Muscle layer of duodenum (tissue), 2 donors: ENCODE data around the gene RNF121.

Experiments
- H3K27ac ChIP-seq: one replicate; pipeline ENCODE4 v1.7.0; 2013; ENCODE audit warnings: mild to moderate bottlenecking, low read length
- H3K27me3 ChIP-seq: one replicate; pipeline ENCODE4 v1.7.0; 2013; ENCODE audit warnings: low read depth, mild to moderate bottlenecking, control low read depth, low read length
- H3K36me3 ChIP-seq, 2 donors: one replicate each; pipeline ENCODE4 v1.7.0; 2013; ENCODE audit warnings: low read length in 2 of 2, control low read depth in 1 of 2, mild to moderate bottlenecking in 1 of 2; ENCODE audit not compliant: insufficient read depth in 2 of 2, control insufficient read depth in 1 of 2
- H3K4me1 ChIP-seq, 2 donors: one replicate each; pipeline ENCODE4 v1.7.0; 2013; ENCODE audit warnings: low read length in 2 of 2, mild to moderate bottlenecking in 2 of 2, control low read depth in 1 of 2, moderate library complexity in 1 of 2; ENCODE audit not compliant: insufficient read depth in 2 of 2, control insufficient read depth in 1 of 2
- H3K4me3 ChIP-seq, 2 donors: one replicate each; pipeline ENCODE4 v1.7.0; 2013; ENCODE audit warnings: low read length in 2 of 2, low read depth in 1 of 2, mild to moderate bottlenecking in 1 of 2
- H3K9me3 ChIP-seq, 2 donors: one replicate each; pipeline ENCODE4 v1.7.0; 2013; ENCODE audit warnings: low read length in 2 of 2, control low read depth in 1 of 2, mild to moderate bottlenecking in 1 of 2; ENCODE audit not compliant: control insufficient read depth in 1 of 2
- donor health status: healthy.

RNF121 gene

GRCh38 chr11:72001285-72001684, 72.4 kb downstream of the RNF121 start:
- Histone ChIP-seq H3K4me3 (no peak overlapping the region), H3K27me3 (no peaks in the 10 kb centered on the region), H3K9me3 (no peaks in the 10 kb centered on the region), H3K36me3 (peaks cover 43 to 58% of the 10 kb centered on the region in 2 donors), H3K27ac (no peak overlapping the region), H3K4me1 (peaks cover 11 to 28% of the 10 kb centered on the region in 2 donors)

- Histone ChIP-seq H3K4me1 (peaks cover 11 to 28% of the 10 kb centered on the region in 2 donors), H3K27ac (no peak overlapping the region)
Observed at GRCh38 chr11:72001834-72002591, 73.2 kb downstream of the RNF121 start.

GRCh38 chr11:72002841-72003775, 74.3 kb downstream of the RNF121 start:
- Histone ChIP-seq H3K4me1 (peaks cover 11 to 28% of the 10 kb centered on the region in 2 donors), H3K4me3 (no peak overlapping the region), H3K9me3 (no peaks in the 10 kb centered on the region), H3K27me3 (no peaks in the 10 kb centered on the region), H3K36me3 (peaks cover 61 to 66% of the 10 kb centered on the region in 2 donors), H3K27ac (no peak overlapping the region)

More at GRCh38 chr11:72001834-72002591, 73.2 kb downstream of the RNF121 start:
- Histone ChIP-seq H3K4me3 (no peak overlapping the region), H3K27me3 (no peaks in the 10 kb centered on the region), H3K9me3 (no peaks in the 10 kb centered on the region), H3K36me3 (peaks cover 50 to 59% of the 10 kb centered on the region in 2 donors)

GRCh38 chr11:72003776-72004171, 74.9 kb downstream of the RNF121 start:
- Histone ChIP-seq H3K9me3 (no peaks in the 10 kb centered on the region), H3K27me3 (no peaks in the 10 kb centered on the region), H3K27ac (no peak overlapping the region), H3K4me1 (peaks cover 11 to 28% of the 10 kb centered on the region in 2 donors), H3K4me3 (no peak overlapping the region), H3K36me3 (peaks cover 68 to 72% of the 10 kb centered on the region in 2 donors)

GRCh38 chr11:72004515-72005346, 75.9 kb downstream of the RNF121 start:
- H3K4me1 ChIP-seq: peaks cover 6 to 19% of the 10 kb centered on the region in 2 donors
- H3K4me3 ChIP-seq: no peak overlapping the region
- no peak overlapping the region for H3K27ac ChIP-seq
- H3K27me3 ChIP-seq: no peaks in the 10 kb centered on the region
- peaks cover 75 to 79% of the 10 kb centered on the region in 2 donors for H3K36me3 ChIP-seq
- no peaks in the 10 kb centered on the region for H3K9me3 ChIP-seq

GRCh38 chr11:72005347-72006260, 76.8 kb downstream of the RNF121 start:
- Histone ChIP-seq H3K27ac (no peak overlapping the region), H3K27me3 (no peaks in the 10 kb centered on the region), H3K4me3 (no peak overlapping the region), H3K9me3 (no peaks in the 10 kb centered on the region), H3K36me3 (peaks cover 84% of the 10 kb centered on the region in 2 donors), H3K4me1 (peaks cover 0 to 11% of the 10 kb centered on the region in 2 donors)

- no peak overlapping the region for H3K27ac ChIP-seq
- peaks cover 93% of the 10 kb centered on the region in 2 donors for H3K36me3 ChIP-seq
- peaks cover 0 to 3% of the 10 kb centered on the region in 2 donors for H3K4me1 ChIP-seq
- H3K4me3 ChIP-seq: no peak overlapping the region
- no peaks in the 10 kb centered on the region for H3K27me3 ChIP-seq
- no peaks in the 10 kb centered on the region for H3K9me3 ChIP-seq
Observed at GRCh38 chr11:72006309-72007088, 77.7 kb downstream of the RNF121 start.

GRCh38 chr11:72007089-72007476, 78.2 kb downstream of the RNF121 start:
- Histone ChIP-seq H3K9me3 (no peaks in the 10 kb centered on the region), H3K4me3 (no peak overlapping the region), H3K4me1 (no peaks in the 10 kb centered on the region), H3K27me3 (no peaks in the 10 kb centered on the region), H3K36me3 (peaks cover 96% of the 10 kb centered on the region in 2 donors), H3K27ac (no peak overlapping the region)

- peaks cover 0 to 2% of the 10 kb centered on the region in 2 donors for H3K4me1 ChIP-seq
- no peaks in the 10 kb centered on the region for H3K9me3 ChIP-seq
- H3K4me3 ChIP-seq: no peak overlapping the region
- no peaks in the 10 kb centered on the region for H3K27me3 ChIP-seq
- H3K27ac ChIP-seq: no peak overlapping the region
- peaks cover 95 to 97% of the 10 kb centered on the region in 2 donors for H3K36me3 ChIP-seq
Observed at GRCh38 chr11:72007587-72007986, 78.7 kb downstream of the RNF121 start.
